DND-41 (cell line): ENCODE results near the gene LCN9.

Experiments used
- CTCF ChIP-seq: IDR thresholded peaks from 2 replicates; pipeline ENCODE4 v1.5.1; 2012; ENCODE audit warnings: borderline replicate concordance, low read length, moderate library complexity, mild to moderate bottlenecking; ENCODE audit not compliant: poor library complexity, severe bottlenecking; ENCODE audit errors: extremely low read depth
- EZH2 ChIP-seq: IDR thresholded peaks from 3 replicates; pipeline ENCODE4 v1.6.1; 2012; ENCODE audit warnings: borderline replicate concordance, low read depth, mild to moderate bottlenecking, moderate library complexity, low read length, inconsistent platforms; ENCODE audit not compliant: severe bottlenecking

DNA sequence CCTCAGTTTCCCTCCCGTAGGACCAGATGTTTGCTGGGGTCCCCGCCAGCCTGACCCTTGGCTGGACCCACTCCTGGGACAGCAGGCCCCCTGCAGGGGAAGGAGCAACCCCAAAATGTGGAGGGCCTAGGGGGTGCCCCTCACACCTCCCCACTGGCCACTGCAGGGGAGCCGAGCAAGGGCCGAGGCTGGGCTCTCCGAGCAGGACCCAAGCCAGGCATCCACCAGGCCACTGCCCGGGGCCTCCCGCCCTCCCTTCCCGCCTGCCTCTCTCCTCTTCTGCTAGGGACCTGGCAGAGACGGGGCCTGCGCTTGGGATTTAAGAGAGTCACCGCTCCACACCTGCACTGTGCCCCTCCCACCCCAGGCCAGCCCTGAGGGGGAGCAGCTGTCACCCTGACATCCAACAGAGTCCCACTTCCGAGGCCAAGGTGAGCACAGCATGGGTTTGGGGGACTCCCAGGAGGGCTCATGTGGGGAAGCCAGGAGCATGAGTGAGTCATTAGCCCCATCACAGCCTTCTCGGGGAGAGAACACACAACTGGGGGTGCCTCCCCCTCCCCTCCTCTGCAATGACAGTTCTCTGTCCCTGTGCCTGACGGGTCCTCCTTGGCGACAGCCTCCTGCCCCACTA, 20.4 kb downstream of the LCN9 start:
- TF ChIP-seq CTCF (no peak), EZH2 (no peak)
